Measurements from ENCODE around the gene YEATS2. TPM values are rescaled to one million over a fixed set of nuclear protein-coding genes. Genes with fewer than 3 reads are reported as not detected.
"Not testable (repeated sequence)": the region's sequence is repeated elsewhere in the genome, so short reads cannot be mapped to it uniquely, and the experiment has no call there.

Gene YEATS2
- polyA plus RNA-seq, 3 donors, result 4.2 to 33.0 (median 5.0) TPM

GRCh38 chr3:183775781-183776180 lies 78.2 kb downstream of the YEATS2 start:
- Histone ChIP-seq H3K4me3 (replicated peaks in 1 of 3; ENCODE audit: low read depth in 2 of 3, low read length in 3 of 3) (peak overlapping the region in 1 of 3 experiments; percentile 54), H3K4me2 (replicated peaks; ENCODE audit: extremely low read depth, low read length, poor library complexity, severe bottlenecking) (peak overlapping the region; percentile 25), H3K27ac (ENCODE audit: low read depth in 1 of 2, low read length in 2 of 2) (peak overlapping the region; percentile 52 to 68), H4K20me1 (ENCODE audit: insufficient read depth, low read length) (no peaks in the 10 kb centered on the region), H3K27me3 (ENCODE audit: control insufficient read depth in 2 of 2, insufficient read depth in 2 of 2, low read length in 2 of 2) (no peaks in the 10 kb centered on the region), H3K79me2 (ENCODE audit: insufficient read depth, low read length) (peaks cover 4% of the 10 kb centered on the region), H3K36me3 (replicated peaks in 1 of 2; ENCODE audit: control insufficient read depth in 1 of 2, insufficient read depth in 2 of 2, low read length in 2 of 2) (peaks cover 21 to 54% of the 10 kb centered on the region in 2 donors), H3K9me3 (replicated peaks in 1 of 2; ENCODE audit: control insufficient read depth in 1 of 2, insufficient read depth in 1 of 2, low read length in 2 of 2) (no peaks in the 10 kb centered on the region), H2AFZ (ENCODE audit: insufficient read depth, low read depth, low read length, poor library complexity, severe bottlenecking) (no peak overlapping the region), H3K9ac (ENCODE audit: insufficient read depth, low read length, poor library complexity, severe bottlenecking) (no peak overlapping the region), H3K4me1 (ENCODE audit: control insufficient read depth in 1 of 2, insufficient read depth in 2 of 2, low read length in 2 of 2) (peaks cover 40 to 47% of the 10 kb centered on the region in 2 donors)
- 0% methylated on average over 1 of the region's 5 CpGs for WGBS (ENCODE audit: insufficient coverage)
- Mint-ChIP-seq H3K4me1 (peaks cover 43% of the 10 kb centered on the region), H3K9me3 (peaks cover 0 to 2% (median 0%) of the 10 kb centered on the region in 7 donors), H3K27ac (peak overlapping the region; percentile 79 to 93 (median 85)), H3K27me3 (ENCODE audit: low read depth in 3 of 3) (no peaks in the 10 kb centered on the region), H3K4me3 (peak overlapping the region in 1 of 2 donors; percentile 68), H3K36me3 (peaks cover 42 to 63% of the 10 kb centered on the region in 2 donors)
- TF ChIP-seq, protein P1, sequence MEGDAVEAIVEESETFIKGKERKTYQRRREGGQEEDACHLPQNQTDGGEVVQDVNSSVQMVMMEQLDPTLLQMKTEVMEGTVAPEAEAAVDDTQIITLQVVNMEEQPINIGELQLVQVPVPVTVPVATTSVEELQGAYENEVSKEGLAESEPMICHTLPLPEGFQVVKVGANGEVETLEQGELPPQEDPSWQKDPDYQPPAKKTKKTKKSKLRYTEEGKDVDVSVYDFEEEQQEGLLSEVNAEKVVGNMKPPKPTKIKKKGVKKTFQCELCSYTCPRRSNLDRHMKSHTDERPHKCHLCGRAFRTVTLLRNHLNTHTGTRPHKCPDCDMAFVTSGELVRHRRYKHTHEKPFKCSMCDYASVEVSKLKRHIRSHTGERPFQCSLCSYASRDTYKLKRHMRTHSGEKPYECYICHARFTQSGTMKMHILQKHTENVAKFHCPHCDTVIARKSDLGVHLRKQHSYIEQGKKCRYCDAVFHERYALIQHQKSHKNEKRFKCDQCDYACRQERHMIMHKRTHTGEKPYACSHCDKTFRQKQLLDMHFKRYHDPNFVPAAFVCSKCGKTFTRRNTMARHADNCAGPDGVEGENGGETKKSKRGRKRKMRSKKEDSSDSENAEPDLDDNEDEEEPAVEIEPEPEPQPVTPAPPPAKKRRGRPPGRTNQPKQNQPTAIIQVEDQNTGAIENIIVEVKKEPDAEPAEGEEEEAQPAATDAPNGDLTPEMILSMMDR (IDR thresholded peaks at IDR 0.05), result no peak
- intact Hi-C loops (cut with micrococcal nuclease), result no loop called here
- peak; percentile 3 to 18 (median 10) for DNase-seq

GRCh38 chr3:183776451-183776850 lies 78.9 kb downstream of the YEATS2 start:
- H2AFZ ChIP-seq (ENCODE audit: insufficient read depth, low read depth, low read length, poor library complexity, severe bottlenecking); H3K9ac ChIP-seq (ENCODE audit: insufficient read depth, low read length, poor library complexity, severe bottlenecking); H3K27me3 Mint-ChIP-seq (ENCODE audit: low read depth in 3 of 3); H3K9me3 ChIP-seq (replicated peaks in 1 of 2; ENCODE audit: control insufficient read depth in 1 of 2, insufficient read depth in 1 of 2, low read length in 2 of 2); H3K9me3 Mint-ChIP-seq; H3K79me2 ChIP-seq (ENCODE audit: insufficient read depth, low read length); intact Hi-C loops (cut with micrococcal nuclease); H3K27me3 ChIP-seq (ENCODE audit: control insufficient read depth in 2 of 2, insufficient read depth in 2 of 2, low read length in 2 of 2); H4K20me1 ChIP-seq (ENCODE audit: insufficient read depth, low read length): not testable (repeated sequence)
- Histone ChIP-seq H3K36me3 (replicated peaks in 1 of 2; ENCODE audit: control insufficient read depth in 1 of 2, insufficient read depth in 2 of 2, low read length in 2 of 2) (peaks cover 22 to 54% of the 10 kb centered on the region in 2 donors), H3K4me3 (replicated peaks in 1 of 3; ENCODE audit: low read depth in 2 of 3, low read length in 3 of 3) (peak overlapping the region in 1 of 3 experiments; percentile 54), H3K4me1 (ENCODE audit: control insufficient read depth in 1 of 2, insufficient read depth in 2 of 2, low read length in 2 of 2) (peaks cover 44 to 50% of the 10 kb centered on the region in 2 donors), H3K27ac (ENCODE audit: low read depth in 1 of 2, low read length in 2 of 2) (peak overlapping the region; percentile 52 to 68), H3K4me2 (replicated peaks; ENCODE audit: extremely low read depth, low read length, poor library complexity, severe bottlenecking) (peak overlapping the region; percentile 25)
- peak; percentile 9 to 52 (median 22) for DNase-seq
- Mint-ChIP-seq H3K36me3 (peaks cover 46 to 65% of the 10 kb centered on the region in 2 donors), H3K27ac (peak overlapping the region; percentile 79 to 93 (median 85)), H3K4me1 (peaks cover 43% of the 10 kb centered on the region), H3K4me3 (peak overlapping the region in 1 of 2 donors; percentile 68)
- 0% methylated on average over 2 of the region's 5 CpGs for WGBS (ENCODE audit: insufficient coverage)
